HG03097 (cell line): ENCODE results near the gene NAA25.
"Not testable (repeated sequence)": the region's sequence is repeated elsewhere in the genome, so short reads cannot be mapped to it uniquely, and the experiment has no call there.

Experiments used
- ATAC-seq: cut with Tn5 transposase; IDR thresholded peaks from one replicate; pipeline ENCODE4 v1.9.1; 2021; ENCODE audit not compliant: unreplicated experiment, low FRiP score

NAA25 gene

DNA sequence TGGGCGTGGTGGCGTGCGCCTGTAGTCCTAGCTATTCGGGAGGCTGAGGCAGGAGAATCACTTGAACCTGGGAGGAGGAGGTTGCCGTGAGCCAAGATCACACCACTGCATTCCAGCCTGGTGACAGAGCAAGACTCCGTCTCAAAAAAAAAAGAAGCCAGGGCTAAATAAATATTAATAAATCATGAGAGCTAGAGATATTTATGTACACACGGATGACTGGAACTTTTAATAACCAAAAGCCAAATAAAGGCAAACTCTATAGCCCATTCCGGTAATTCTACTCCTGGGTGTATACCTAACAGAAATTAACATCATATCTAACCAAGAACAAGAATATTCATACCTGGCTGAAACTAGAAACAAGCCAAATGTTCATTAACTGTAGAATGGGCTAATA lies 9.1 kb upstream of the NAA25 start:
- no peak for ATAC-seq

DNA sequence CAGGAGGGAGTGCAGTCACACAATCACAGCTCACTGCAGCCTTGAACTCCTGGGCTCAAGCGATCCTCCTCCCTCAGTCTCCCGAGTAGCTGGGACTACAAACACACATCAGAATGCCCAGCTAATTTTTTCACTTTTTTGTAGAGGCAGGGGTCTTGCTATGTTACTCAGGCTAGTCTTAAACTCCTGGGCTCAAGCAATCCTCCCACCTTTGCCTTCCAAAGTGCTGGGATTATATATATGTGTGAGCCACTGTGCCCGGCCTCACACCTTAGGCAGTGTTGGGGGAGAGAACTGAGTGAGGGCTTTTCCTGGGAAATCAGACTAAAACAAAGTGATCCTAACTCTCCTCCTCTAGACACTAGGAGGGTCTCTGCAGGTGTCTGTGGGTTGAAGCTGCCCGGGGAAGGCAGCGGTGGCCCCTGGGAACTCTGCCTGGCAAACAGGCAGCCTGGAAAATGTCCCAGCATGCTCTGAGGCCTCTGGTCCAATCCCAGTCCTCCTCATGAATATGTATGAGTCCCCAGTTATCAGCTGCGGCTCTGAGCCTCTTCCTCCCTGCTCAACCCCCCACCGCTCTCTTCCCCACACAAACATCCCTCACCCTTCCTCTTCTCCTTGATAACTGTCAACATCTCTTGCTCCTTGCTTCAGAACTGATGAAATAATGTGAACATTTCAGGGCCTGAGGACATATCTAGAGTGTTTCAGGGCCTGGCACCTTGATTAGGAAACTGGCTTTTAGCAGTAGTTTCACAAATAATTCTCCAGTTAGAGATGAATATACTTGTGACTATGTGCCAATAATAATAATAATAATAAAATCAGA lies 7.9 kb upstream of the NAA25 start:
- no peak for ATAC-seq

- ATAC-seq, result no peak
Measured at GRCh38 chr12:112115259-112116045, 6.9 kb upstream of the NAA25 start.

GRCh38 chr12:112112409-112113133 lies 4.0 kb upstream of the NAA25 start:
- ATAC-seq, result no peak

GRCh38 chr12:112111931-112112330 lies 3.3 kb upstream of the NAA25 start:
- no peak for ATAC-seq

- not testable (repeated sequence) for ATAC-seq
Measured at GRCh38 chr12:112110787-112111662, 2.4 kb upstream of the NAA25 start.

DNA sequence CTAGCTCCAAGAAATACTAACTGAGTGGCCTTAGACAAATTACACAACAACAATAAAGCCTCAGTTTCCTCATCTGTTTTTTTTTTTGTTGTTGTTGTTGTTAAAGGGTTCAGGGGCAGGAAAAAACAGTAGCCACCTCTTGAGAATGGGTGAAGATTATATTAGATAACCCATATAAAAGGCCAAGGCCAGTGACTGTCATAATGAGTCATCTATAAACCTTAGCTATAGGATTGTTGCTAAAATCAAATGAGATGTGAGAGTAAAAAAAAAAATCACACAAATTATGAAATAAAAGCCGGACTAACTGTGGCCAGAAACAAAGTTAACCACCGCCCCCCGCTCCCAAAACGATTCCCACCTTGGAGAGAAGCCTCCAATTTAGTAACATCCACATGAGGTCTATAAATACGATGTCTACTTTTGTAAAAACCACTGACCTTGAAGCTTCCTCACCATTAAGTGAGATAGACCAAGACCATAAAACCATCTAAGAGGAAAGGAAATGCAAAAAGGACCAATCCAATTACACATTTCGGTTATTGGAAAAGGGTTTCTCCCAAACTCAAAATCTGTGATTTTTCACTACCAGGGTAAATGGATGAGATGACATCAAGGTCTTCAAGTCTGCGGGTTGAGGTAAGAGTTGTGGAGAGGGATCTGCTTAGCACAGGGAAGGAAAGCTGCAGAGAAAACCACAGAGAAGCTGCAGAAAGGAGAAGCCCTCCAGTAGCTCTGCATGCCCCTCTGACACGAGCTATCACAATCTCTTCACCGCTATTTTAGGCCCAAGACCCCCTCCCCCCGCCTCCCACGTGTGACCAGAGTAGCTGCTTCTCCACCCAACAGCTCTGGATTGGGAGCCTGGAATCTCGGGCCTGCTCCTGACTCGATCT lies 1.0 kb downstream of the NAA25 start:
- ATAC-seq, result peak; percentile 1

- ATAC-seq, result no peak
Measured at GRCh38 chr12:112105891-112106290, 2.7 kb downstream of the NAA25 start.

GRCh38 chr12:112103758-112104503 lies 4.7 kb downstream of the NAA25 start:
- no peak for ATAC-seq

- ATAC-seq, result not testable (repeated sequence)
Measured at GRCh38 chr12:112102746-112103145, 5.8 kb downstream of the NAA25 start.

GRCh38 chr12:112102127-112102526 lies 6.5 kb downstream of the NAA25 start:
- ATAC-seq, result no peak

DNA sequence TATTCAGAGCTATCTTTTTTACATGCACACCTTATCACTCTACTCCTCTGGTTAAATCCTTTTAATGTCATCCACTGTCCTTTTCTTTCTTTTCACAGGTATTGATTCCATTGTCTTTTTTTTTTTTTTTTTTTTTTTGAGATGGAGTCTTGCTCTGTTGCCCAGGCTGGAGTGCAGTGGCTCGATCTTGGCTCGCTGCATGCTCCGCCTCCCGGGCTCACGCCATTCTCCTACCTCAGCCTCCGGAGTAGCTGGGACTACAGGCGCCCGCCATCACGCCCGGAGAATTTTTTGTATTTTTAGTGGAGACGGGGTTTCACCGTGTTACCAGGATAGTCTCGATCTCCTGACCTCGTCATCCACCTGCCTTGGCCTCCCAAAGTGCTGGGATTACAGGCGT lies 8.1 kb downstream of the NAA25 start:
- not testable (repeated sequence) for ATAC-seq

- no peak for ATAC-seq
Measured at GRCh38 chr12:112097641-112098040, 10.9 kb downstream of the NAA25 start.

DNA sequence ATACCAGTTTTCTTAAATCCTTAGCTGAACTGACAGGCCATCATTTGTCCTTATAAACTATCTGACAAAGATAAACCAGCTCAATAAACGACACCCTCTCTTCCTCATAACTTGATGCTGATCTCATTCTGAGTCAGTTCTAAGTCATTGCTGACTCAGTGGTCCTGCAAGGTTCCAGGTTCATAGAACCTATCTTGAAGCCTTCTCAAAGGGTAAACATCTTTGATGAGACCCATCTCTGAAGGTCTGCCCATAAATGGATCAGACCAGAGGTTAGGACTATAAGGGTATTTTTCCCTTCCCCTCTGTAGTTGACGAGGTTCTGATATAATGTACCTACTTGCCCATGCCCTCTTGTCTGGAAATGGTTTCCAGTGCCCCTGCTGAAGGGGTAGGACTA lies 11.9 kb downstream of the NAA25 start:
- ATAC-seq, result no peak

GRCh38 chr12:112096070-112096469 lies 12.5 kb downstream of the NAA25 start:
- ATAC-seq, result peak; percentile 59

DNA sequence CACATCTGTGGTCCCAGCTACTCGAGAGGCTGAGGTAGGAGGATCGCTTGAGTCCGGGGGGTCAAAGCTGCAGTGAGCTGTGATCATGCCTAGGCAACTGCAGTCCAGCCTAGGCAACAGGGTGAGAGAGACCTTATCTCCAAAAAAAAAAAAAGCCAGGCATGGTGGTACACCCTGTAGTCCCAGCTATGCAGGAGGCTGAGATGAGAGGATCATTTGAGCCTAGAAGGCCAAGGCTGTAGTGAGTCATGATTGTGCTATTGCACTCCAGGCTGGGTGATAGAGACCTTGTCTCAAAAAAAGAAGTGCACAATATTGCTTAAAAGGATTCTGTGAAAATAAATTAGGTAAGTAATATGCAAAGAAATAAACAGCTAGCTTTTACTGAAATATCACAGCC lies 17.0 kb downstream of the NAA25 start:
- ATAC-seq, result no peak

DNA sequence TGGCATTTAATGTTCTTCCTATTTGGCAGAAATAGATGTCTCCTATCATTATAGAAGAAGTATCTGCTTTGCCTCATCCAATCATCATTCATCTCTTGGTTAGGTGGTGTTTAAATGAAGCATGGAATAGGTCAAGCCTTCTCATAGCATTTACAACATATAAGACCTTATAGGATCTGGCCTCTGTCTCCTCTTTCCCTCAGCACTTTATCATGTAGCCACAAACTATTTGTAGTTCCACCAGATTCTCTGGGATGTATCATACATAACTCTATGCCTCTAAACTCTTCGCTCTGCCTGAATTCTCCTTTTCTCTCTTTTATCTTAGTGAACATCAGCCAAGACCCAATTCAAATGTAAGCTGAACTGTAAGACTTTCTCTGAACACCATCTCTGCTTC lies 20.7 kb downstream of the NAA25 start:
- no peak for ATAC-seq

- no peak for ATAC-seq
Measured at GRCh38 chr12:112087055-112087850, 21.3 kb downstream of the NAA25 start.
